ENCODE data around the gene CNN2.

Gene CNN2

GRCh38 chr19:1053176-1054101, 27.0 kb downstream of the CNN2 start:
- DNase-seq, result no peak

DNA sequence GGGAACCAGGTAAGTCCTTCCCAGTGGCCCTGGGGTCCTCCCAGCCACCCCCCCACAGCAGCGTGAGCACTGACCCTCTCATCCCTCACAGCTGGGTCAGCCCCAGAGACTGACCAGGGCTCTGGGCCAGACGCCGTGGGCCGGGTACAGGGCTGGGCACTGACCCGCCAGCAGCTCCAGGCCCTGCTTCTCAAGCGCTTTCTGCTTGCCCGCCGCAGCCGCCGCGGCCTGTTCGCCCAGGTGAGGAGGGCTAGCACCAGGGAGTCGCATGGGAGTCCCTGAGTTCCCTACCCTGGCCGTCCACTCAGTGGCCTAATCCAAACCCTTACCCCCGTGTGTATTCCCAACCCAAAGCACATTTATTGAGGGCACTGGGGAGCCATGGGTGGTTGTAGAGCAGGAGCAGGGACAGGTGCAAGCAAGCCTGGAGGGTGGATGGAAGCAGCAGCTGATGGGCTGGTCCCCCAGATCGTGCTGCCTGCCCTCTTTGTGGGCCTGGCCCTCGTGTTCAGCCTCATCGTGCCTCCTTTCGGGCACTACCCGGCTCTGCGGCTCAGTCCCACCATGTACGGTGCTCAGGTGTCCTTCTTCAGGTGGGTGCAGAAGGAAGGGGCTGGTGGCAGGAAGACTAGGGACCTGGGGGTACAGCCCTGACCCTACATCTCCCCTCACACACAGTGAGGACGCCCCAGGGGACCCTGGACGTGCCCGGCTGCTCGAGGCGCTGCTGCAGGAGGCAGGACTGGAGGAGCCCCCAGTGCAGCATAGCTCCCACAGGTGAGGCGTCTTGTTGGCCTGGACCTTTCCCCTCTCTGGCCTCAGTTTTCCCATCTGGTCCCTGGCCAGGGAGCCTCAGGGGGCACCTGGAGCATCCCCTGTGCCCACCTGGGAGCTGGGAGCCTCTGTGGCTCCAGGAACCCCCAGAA, 28.0 kb downstream of the CNN2 start:
- DNase-seq, result no peak

DNA sequence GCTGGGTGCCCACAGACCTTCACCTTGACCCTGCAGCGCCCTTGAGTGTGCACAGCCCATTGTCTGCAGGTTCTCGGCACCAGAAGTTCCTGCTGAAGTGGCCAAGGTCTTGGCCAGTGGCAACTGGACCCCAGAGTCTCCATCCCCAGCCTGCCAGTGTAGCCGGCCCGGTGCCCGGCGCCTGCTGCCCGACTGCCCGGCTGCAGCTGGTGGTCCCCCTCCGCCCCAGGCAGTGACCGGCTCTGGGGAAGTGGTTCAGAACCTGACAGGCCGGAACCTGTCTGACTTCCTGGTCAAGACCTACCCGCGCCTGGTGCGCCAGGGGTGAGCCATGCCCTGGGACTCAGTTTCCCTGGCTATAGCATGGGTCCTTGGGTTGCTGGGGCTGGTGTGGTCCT, 28.6 kb downstream of the CNN2 start:
- no peak for DNase-seq

GRCh38 chr19:1055886-1056620, 29.6 kb downstream of the CNN2 start:
- DNase-seq, result no peak

- DNase-seq, result peak; percentile 44 to 49
Measured at GRCh38 chr19:1057176-1057855, 30.9 kb downstream of the CNN2 start.

- DNase-seq, result no peak
Measured at GRCh38 chr19:1058112-1058511, 31.7 kb downstream of the CNN2 start.

- no peak for DNase-seq
Measured at GRCh38 chr19:1060689-1061088, 34.3 kb downstream of the CNN2 start.

DNA sequence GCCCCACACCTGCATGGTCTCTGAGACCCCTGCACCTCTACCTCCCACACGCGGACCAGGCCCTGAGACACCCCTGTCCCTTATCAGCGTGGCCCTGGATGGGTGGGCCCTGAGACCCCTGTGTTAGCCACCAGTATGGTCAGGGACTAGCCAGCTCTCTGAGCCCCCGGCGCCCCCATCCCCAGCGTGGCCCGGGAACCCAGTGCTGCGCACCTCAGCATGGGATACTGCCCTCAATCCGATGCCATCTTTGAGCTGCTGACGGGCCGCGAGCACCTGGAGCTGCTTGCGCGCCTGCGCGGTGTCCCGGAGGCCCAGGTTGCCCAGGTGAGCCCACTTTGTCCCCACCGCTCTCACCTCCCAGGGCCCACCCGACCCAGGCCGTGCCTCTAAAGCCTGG, 35.6 kb downstream of the CNN2 start:
- no peak for DNase-seq

- no peak for DNase-seq
Measured at GRCh38 chr19:1062387-1063029, 36.1 kb downstream of the CNN2 start.

DNA sequence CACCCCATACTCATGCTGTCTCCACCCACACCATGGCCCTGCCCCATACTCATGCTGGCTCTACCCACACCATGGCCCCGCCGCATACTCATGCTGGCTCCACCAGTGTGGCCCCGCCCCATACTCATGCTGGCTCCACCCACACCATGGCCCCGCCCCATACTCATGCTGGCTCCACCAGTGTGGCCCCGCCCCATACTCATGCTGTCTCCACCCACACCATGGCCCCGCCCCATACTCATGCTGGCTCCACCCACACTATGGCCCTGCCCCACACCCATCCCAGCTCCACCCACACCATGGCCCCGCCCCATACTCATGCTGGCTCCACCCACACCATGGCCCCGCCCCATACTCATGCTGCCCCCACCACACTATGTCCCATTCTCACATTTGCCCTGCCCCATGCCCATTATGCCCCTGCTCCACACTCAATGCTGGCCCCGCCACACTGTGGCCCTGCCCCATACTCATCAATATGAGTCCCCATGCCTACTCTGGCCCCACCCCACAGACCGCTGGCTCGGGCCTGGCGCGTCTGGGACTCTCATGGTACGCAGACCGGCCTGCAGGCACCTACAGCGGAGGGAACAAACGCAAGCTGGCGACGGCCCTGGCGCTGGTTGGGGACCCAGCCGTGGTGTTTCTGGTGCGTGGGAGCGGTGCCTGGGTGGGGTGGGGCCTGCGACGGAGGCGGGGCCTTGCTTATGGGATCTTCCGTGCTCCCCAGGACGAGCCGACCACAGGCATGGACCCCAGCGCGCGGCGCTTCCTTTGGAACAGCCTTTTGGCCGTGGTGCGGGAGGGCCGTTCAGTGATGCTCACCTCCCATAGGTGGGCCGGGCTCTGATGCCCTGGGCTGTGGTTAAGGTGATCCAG, 36.9 kb downstream of the CNN2 start:
- DNase-seq, result no peak

GRCh38 chr19:1063909-1064660, 37.7 kb downstream of the CNN2 start:
- DNase-seq, result no peak

DNA sequence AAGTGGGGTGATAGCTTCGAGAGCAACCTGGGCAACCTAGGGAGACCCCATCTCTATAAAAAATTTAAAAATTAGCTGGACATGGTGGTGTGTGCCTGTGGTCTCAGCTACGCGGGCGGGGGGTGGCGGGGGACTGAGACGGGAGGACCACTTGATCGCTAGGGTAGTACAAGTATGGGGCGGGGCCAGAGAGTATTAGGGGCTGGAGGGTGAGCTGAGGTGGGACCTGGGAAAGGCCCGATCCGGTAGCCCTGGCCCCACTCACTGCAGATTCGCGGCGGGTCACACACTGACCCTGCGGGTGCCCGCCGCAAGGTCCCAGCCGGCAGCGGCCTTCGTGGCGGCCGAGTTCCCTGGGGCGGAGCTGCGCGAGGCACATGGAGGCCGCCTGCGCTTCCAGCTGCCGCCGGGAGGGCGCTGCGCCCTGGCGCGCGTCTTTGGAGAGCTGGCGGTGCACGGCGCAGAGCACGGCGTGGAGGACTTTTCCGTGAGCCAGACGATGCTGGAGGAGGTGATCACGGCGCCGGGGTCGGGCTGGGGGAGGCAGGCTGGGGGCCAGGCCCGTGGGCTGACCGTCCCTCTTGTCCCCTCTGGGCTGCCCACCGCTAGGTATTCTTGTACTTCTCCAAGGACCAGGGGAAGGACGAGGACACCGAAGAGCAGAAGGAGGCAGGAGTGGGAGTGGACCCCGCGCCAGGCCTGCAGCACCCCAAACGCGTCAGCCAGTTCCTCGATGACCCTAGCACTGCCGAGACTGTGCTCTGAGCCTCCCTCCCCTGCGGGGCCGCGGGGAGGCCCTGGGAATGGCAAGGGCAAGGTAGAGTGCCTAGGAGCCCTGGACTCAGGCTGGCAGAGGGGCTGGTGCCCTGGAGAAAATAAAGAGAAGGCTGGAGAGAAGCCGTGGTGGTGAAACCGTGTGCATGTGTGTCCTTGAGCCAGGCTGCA, 38.5 kb downstream of the CNN2 start:
- DNase-seq, result no peak

DNA sequence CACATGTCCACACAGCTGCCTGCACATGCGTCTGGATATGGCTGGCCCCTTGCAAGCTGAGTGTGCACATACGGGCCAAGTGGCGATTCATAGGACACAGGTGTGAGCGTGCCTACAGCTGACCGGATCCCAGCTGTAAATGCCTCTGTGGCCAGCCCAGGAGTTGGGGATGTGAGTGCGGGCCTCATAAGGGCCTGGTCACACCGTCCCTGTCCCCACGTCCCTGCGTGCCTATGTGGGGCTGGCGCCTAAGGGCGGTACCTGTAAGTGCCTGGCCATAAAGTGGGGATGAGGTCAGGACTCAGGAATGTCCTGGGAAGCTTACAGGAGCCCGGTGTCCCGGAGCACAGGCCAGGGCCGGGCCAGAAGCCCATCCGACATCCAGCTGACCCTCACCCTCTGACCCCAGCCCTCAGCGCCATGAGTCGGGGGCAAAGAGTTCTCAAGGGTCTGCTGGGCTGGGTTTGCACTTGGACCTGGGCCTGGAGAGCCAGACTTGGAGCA, 39.2 kb downstream of the CNN2 start:
- no peak for DNase-seq

- no peak for DNase-seq
Measured at GRCh38 chr19:1066251-1066747, 39.9 kb downstream of the CNN2 start.

DNA sequence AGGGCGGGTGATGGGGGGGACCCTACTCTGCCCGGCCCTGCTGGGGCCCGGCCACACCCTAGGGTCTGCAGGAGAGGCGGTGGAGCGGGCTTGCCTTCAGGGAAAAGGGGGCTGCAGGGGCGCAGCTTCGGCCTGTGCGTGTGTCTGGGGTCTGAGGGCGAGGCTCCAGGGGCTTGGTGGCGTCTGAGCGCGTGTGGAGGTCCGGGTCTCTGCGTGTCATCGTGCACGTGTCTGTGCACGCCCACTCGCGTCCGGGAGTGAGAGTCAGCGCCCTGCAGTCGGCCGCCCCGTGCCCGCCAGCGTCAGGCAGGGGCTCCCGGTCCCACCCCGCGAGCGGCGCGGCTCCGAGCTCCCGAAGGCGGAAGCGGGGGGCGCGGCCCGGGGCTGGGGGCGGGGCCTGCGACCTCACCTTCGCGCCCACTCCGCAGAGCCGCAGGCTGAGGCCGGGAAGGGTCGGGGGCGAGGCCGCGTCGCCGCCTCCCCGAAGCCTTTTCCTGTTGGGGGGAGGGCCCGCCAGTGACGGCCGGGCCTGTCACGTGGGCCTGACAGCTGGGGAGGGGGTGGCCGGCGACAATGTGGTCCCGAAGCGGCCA, 40.4 kb downstream of the CNN2 start, which contains the start of gene ARHGAP45:
ARHGAP45 (plus strand) TSS at position 420 of the 593 bp plus-strand sequence. CDS start 239 bp downstream, outside the sequence.
- DNase-seq, result peak; percentile 55 to 64

- DNase-seq, result no peak
Measured at GRCh38 chr19:1067341-1067957, 41.0 kb downstream of the CNN2 start.

Data from AML-193 (cell line).